Memory B cell (primary cell): Measurements from ENCODE around the gene QRICH2.
A peak's percentile ranks its signal among the peaks of the same experiment; 100 is the strongest.
"Not testable (repeated sequence)": the region's sequence is repeated elsewhere in the genome, so short reads cannot be mapped to it uniquely, and the experiment has no call there.

ENCODE experiments used
- ATAC-seq: fragments of 150-1000 bp; cut with Tn5 transposase; 2 replicates; pipeline ENCODE4 v1.10.0; 2021; ENCODE audit warnings: low read depth, mild to moderate bottlenecking, moderate library complexity
- DNase-seq, 2 donors: peaks; one replicate each; pipeline ENCODE4 v3.0.0; 2022; ENCODE audit warnings: low spot score in 2 of 2
- H3K27ac Mint-ChIP-seq: one replicate; pipeline ENCODE4 v1.8.0; 2022; ENCODE audit warnings: mild to moderate bottlenecking, moderate library complexity, mixed read lengths
- H3K27me3 Mint-ChIP-seq: one replicate; pipeline ENCODE4 v1.8.0; 2022; ENCODE audit warnings: mixed read lengths
- H3K36me3 Mint-ChIP-seq: one replicate; pipeline ENCODE4 v1.8.0; 2022; ENCODE audit warnings: mild to moderate bottlenecking, mixed read lengths
- H3K4me1 Mint-ChIP-seq: one replicate; pipeline ENCODE4 v1.8.0; 2022; ENCODE audit warnings: mixed read lengths
- H3K4me3 Mint-ChIP-seq: one replicate; pipeline ENCODE4 v1.8.0; 2022; ENCODE audit warnings: mild to moderate bottlenecking, moderate library complexity, mixed read lengths
- H3K9me3 Mint-ChIP-seq: one replicate; pipeline ENCODE4 v1.8.0; 2022; ENCODE audit warnings: mixed read lengths

The QRICH2 gene

DNA sequence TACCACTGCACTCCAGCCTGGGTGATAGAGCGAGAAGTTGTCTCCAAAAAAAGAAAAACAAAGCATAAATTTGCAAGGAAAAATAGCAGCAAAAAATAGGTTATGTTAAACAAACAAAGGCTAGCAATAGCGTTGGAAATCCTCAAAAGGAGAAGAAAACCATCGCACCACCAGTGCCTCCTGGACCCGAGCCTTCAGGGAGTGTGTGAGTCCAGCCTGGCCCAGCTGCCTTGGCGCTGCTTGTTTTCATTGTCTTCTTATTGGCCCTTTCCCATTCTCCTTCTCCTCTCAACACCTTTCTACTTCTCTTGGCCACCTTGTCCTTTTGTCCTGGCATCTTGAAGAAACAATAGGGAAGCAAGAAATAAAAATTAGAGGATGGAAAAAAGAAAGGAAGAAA, 47.4 kb downstream of the QRICH2 start:
- no peaks in the 10 kb centered on the region for H3K9me3 Mint-ChIP-seq
- ATAC-seq (no peak), DNase-seq (no peak)
- peak overlapping the region; percentile 45 for H3K27ac Mint-ChIP-seq
- H3K27me3 Mint-ChIP-seq, result no peaks in the 10 kb centered on the region
- H3K36me3 Mint-ChIP-seq, result no peaks in the 10 kb centered on the region
- peaks cover 42% of the 10 kb centered on the region for H3K4me1 Mint-ChIP-seq
- H3K4me3 Mint-ChIP-seq, result peak overlapping the region; percentile 69

DNA sequence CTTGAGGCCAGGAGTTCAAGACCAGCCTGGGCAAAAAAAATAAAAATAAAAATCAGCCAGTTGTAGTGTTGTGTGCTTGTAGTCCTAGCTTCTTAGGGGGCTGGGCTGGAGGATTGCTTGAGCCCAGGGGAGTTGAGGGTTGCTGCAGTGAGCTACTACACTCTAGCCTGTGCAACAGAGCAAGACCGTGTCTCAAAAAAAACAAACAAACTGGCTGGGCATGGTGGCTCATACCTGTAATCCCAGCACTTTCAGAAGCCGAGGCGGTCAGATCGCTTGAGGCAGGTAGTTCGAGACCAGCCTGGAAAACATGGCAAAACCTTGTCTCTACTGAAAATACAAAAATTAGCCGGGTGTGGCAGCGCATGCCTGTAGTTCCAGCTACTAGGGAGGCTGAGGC, 47.9 kb downstream of the QRICH2 start:
- H3K9me3 Mint-ChIP-seq, result no peaks in the 10 kb centered on the region
- no peaks in the 10 kb centered on the region for H3K27me3 Mint-ChIP-seq

DNA sequence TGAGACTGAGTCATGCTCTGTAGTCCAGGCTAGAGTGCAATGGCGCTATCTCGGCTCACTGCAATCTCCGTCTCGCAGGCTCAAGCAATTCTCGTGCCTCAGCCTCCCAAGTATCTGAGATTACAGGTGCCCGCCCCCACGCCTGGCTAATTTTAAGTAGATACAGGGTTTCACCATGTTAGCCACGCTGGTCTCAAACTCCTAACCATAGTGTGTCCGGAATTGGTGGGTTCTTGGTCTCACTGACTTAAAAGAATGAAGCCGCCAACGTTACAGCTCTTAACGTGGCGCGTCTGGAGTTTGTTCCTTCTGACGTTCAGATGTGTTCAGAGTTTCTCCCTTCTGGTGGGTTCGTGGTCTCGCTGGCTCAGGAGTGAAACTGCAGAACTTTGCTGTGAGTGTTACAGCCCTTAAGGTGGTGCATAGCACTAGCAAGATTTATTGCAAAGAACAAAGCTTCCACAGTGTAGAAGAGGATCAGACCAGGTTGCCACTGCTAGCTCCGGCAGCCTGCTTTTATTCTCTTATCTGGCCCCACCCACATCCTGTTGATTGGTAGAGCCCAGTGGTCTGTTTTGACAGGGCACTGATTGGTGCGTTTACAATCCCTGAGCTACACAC, 51.5 kb downstream of the QRICH2 start:
- DNase-seq, H3K9me3 Mint-ChIP-seq, H3K27ac Mint-ChIP-seq, H3K27me3 Mint-ChIP-seq, ATAC-seq, H3K4me3 Mint-ChIP-seq, H3K36me3 Mint-ChIP-seq: not testable (repeated sequence)
- H3K4me1 Mint-ChIP-seq, result peaks cover 35% of the 10 kb centered on the region

More for the DNA sequence above, 47.9 kb downstream of the QRICH2 start:
- DNase-seq (no peak), ATAC-seq (no peak)
- Mint-ChIP-seq H3K27ac (peak overlapping the region; percentile 45), H3K4me1 (peaks cover 44% of the 10 kb centered on the region), H3K36me3 (no peaks in the 10 kb centered on the region), H3K4me3 (peak overlapping the region; percentile 69)

DNA sequence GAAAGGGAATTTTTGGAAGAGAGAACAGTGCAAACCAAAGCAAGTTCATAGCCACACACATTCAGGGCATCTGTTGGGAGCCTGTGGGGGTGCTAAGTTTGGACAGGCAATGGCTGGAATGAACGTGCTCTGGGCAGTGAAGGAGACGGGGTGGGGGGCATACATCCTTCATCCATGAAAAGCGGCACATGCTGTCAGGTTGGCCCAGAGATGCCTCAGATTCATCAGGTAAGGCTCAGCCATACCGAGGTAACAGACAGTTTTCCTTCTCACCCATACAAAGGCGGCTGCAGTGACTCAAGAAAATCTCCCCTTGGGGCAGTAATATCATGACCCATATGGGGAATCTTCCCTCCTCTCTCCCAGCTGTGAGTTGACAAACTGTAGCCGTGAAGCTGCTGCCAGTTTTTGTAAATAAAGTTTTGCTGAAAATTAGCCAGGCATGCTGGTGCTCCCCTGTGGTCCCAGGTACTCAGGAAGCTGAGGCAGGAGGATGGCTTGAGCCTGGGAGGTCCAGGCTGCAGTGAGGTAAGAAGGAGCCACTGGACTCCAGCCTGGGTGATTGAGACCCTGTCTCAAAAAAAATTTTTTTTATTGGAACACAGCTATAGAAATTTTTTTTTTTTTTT, 52.2 kb downstream of the QRICH2 start:
- no peaks in the 10 kb centered on the region for H3K9me3 Mint-ChIP-seq
- H3K4me3 Mint-ChIP-seq, result no peak overlapping the region
- peaks cover 35% of the 10 kb centered on the region for H3K4me1 Mint-ChIP-seq
- peaks cover 1% of the 10 kb centered on the region for H3K27me3 Mint-ChIP-seq
- ATAC-seq (no peak), DNase-seq (no peak)
- H3K36me3 Mint-ChIP-seq, result no peaks in the 10 kb centered on the region
- H3K27ac Mint-ChIP-seq, result no peak overlapping the region

DNA sequence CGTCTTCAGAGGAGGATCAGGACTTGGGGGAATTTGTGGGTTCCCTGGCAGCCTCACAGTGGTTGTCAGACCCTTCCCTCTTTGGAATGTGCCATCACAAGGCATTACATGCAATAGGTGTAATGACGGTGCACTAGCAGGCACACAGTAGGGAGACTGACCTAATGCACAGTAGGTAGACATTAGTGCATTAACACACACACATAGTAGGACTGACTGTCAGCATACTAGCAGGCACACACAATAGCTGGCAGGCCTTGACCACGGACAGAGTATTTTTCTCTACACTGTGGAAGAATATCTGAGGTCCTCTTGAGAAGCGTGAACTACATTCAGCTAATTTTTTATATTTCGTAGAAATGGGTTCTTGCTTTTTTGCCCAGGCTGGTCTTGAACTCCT, 53.8 kb downstream of the QRICH2 start:
- DNase-seq (no peak), ATAC-seq (no peak)
- H3K27me3 Mint-ChIP-seq, result peaks cover 1% of the 10 kb centered on the region
- H3K36me3 Mint-ChIP-seq, result no peaks in the 10 kb centered on the region
- peaks cover 21% of the 10 kb centered on the region for H3K4me1 Mint-ChIP-seq
- H3K4me3 Mint-ChIP-seq, result no peak overlapping the region
- H3K9me3 Mint-ChIP-seq, result no peaks in the 10 kb centered on the region
- H3K27ac Mint-ChIP-seq, result no peak overlapping the region

DNA sequence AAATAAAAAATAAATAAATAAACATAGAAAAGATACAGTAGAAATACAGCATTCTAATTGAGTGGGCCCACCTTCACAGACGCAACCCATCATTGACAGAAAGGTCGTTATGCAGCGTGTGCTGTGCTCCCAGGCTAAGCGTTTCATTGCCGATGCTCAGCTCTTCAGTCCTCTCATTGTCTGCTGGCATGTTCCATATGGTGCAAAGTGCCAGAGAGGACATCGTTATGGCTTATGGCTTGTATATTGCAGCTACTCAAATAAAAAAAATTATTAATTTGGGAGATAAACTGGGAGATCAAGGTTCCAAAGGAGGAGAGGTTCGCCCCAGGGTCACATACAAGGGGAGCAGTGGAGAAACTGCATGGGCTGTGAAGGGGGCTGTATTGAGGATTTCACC, 54.2 kb downstream of the QRICH2 start:
- Mint-ChIP-seq H3K4me1 (peaks cover 20% of the 10 kb centered on the region), H3K27me3 (peaks cover 1% of the 10 kb centered on the region), H3K36me3 (no peaks in the 10 kb centered on the region), H3K4me3 (no peak overlapping the region), H3K9me3 (no peaks in the 10 kb centered on the region), H3K27ac (no peak overlapping the region)
- ATAC-seq, result no peak
- DNase-seq, result no peak

DNA sequence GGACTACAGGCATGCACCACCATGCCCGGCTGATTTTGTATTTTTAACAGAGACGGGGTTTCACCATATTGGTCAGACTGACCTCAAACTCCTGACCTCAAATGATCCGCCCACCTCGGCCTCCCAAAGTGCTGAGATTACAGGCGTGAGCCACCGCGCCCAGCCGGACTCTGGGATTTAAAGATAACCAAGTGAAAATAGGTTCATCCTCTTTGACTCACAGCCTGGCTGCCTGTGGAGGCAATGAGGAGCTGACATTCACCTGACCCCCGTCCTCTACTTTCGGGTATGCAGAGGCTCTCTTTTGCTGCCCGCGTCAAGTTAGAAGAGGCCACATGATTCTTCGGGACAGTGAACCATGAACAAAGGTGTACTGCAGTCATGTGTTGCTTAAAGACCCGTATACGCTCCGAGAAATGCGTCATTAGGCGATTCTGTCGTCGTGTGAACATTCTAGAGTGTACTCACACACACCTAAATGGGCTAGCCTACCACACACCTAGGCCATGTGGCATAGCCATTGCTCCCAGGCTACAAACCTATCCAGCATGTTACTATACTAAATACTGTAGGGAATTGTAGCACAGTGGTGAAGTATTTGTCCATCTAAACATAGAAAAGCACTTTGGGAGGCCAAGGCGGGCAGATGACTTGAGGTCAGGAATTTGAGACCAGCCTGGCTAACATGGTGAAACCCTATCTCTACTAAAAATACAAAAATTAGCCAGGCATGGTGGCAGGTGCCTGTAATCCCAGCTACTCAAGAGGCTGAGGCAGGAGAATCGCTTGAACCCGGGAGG, 54.9 kb downstream of the QRICH2 start:
- not testable (repeated sequence) for H3K9me3 Mint-ChIP-seq, ATAC-seq, H3K27me3 Mint-ChIP-seq

DNA sequence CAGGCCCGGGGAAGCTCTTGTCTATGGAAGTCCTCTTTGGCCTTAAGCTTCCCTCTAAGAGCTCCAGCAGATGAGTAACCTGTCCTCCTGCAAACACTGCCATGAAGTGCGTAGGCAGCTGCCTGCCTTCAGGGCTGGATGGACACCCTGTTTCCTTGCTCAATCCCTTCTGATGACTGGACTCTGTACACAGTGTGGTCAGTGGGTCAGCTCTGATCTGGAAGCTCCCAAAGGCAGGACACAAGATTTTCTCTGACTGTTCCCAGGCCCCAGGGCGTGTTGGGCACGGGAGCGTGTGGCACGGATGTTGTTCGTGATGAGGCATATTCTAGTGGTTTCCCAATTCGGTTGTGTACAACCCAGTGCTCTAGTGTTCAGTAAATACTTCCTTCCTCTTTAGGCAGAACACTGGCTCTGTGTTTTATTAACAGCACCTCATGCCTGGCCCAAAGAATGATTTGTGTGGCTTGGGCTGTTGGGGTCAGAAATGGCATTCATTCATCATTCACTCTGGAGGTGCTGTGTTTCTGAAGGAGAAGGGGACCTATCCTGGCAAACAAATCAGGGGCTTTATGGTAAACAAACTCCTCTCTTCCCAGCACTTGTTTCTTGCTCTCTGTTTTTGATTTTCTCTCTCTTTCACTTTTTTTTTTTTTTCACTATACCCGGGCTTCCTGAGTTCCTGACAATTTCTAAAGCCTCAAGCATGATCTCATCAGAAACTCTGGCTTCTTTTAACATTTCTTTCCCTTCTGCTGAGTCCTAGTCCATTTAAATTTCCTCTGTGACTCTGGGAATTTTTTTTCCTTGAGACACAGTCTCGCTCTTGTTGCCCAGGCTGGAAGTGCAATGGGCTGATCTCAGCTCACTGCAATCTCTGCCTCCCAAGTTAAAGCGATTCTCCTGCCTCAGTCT, 55.8 kb downstream of the QRICH2 start:
- peaks cover 23% of the 10 kb centered on the region for H3K4me1 Mint-ChIP-seq
- H3K4me3 Mint-ChIP-seq, result peak overlapping the region; percentile 79
- DNase-seq (peak in 1 of 2 donors; percentile 35), ATAC-seq (peak; percentile 100)
- peaks cover 1% of the 10 kb centered on the region for H3K27me3 Mint-ChIP-seq
- H3K9me3 Mint-ChIP-seq, result no peaks in the 10 kb centered on the region
- H3K27ac Mint-ChIP-seq, result peak overlapping the region; percentile 78
- no peaks in the 10 kb centered on the region for H3K36me3 Mint-ChIP-seq

More for the DNA sequence above, 54.9 kb downstream of the QRICH2 start:
- peaks cover 20% of the 10 kb centered on the region for H3K4me1 Mint-ChIP-seq
- H3K4me3 Mint-ChIP-seq, result peak overlapping the region; percentile 79
- not testable (repeated sequence) for H3K36me3 Mint-ChIP-seq, DNase-seq
- H3K27ac Mint-ChIP-seq, result peak overlapping the region; percentile 78

DNA sequence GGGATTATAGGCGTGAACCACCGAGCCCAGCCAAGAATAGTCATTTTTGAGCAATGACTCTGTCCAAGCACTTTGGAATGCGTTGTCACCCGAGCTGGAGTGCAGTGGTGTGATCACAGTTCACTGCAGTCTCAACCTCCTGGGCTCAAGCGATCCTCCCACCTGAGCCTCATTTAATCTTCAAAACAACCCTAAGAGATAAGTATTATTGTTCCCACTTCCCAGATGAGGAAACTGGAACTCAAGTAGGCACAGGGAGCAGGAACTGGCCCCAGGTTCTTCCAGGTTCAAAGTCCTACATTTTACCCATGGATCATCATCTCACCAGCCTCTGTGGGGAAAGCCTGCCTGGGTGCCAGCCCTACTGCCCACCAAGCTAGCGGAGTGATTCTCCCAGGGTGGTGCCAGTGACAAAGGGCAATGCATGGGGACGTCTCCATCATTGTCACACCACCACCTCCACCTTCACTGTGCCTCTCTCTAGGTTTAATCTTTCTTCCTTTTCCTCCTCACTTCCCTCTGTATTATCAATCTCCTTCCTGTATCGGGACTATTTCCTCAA, 56.5 kb downstream of the QRICH2 start:
- H3K27me3 Mint-ChIP-seq, result peaks cover 1% of the 10 kb centered on the region
- peak overlapping the region; percentile 78 for H3K27ac Mint-ChIP-seq
- no peaks in the 10 kb centered on the region for H3K36me3 Mint-ChIP-seq
- peaks cover 21% of the 10 kb centered on the region for H3K4me1 Mint-ChIP-seq
- H3K4me3 Mint-ChIP-seq, result peak overlapping the region; percentile 79
- H3K9me3 Mint-ChIP-seq, result no peaks in the 10 kb centered on the region
- ATAC-seq (no peak), DNase-seq (no peak)

DNA sequence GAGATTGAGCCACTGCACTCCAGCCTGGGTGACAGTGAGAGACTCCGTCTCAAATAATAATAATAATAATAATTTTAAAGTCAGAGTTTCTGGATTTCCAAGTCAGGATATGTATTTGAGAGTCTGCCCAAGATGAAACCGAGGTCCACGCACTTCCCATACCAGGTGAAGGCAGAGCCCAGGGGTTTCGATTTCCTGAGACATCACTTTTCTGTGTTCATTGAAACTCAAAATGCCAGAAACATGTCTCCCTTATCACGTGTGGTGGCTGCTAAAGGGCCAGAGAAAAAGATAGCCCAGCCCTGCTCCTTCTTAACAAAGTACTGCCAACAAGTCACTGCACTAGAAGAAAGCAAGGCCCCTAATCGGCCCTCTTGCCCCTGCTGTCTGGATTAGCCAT, 57.9 kb downstream of the QRICH2 start:
- Mint-ChIP-seq H3K4me3 (no peak overlapping the region), H3K27ac (no peak overlapping the region), H3K9me3 (no peaks in the 10 kb centered on the region), H3K4me1 (peaks cover 23% of the 10 kb centered on the region), H3K27me3 (peaks cover 1% of the 10 kb centered on the region), H3K36me3 (no peaks in the 10 kb centered on the region)
- no peak for ATAC-seq
- no peak for DNase-seq

DNA sequence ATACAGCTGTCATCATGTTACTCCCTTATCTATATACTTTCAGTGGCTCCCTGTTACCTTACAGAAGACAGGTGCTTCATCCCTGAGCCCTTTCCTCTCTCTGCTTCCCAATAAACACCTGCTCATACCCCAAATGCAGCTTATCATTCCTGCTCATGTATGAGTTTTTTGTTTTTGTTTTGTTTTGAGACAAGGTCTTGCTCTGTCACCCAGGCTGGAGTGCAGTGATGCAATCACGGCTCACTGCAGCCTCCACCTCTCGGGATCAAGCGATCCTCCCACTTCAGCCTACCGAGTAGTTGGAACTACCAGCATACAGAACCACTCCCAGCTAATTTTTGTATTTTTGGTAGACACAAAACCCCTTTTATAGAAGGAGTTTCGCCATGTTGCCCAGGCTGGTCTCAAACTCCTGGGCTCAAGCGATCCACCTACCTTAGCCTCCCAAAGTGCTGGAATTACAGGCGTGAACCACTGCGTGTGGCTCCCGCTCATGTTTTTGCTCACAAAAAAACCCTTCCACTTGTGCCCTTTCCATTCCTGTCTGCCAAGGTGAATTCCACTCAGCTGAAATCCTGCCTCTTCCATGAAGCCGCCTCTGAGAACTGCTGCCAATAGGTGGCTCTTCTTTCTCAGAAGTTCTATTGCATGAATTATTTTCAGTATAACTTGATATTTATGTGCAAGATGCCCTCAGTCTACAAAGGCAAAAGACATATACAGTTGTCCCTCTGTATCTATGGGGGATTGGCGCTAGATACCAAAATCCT, 59.9 kb downstream of the QRICH2 start:
- Mint-ChIP-seq H3K27ac (no peak overlapping the region), H3K4me1 (peaks cover 22% of the 10 kb centered on the region), H3K4me3 (no peak overlapping the region), H3K36me3 (no peaks in the 10 kb centered on the region), H3K27me3 (peaks cover 4% of the 10 kb centered on the region), H3K9me3 (no peaks in the 10 kb centered on the region)
- no peak for ATAC-seq
- DNase-seq, result no peak

DNA sequence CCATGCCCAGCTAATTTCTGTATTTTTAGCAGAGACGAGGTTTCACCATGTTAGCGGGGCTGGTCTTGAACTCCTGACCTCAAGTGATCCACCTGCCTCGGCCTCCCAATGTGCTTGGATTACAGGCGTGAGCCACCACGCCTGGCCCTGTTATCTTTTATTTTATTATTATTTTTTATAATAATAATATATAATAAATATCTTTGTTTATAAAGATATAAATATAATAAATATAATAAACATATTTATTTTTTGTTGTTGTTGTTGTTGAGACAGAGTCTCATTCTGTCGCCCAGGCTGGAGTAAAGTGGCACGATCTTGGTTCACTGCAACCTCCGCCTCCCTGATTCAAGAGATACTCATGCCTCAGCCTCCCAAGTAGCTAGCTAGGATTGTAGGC, 60.8 kb downstream of the QRICH2 start:
- Mint-ChIP-seq H3K36me3 (no peaks in the 10 kb centered on the region), H3K4me3 (no peak overlapping the region), H3K9me3 (no peaks in the 10 kb centered on the region), H3K27ac (no peak overlapping the region), H3K27me3 (peaks cover 8% of the 10 kb centered on the region), H3K4me1 (peaks cover 17% of the 10 kb centered on the region)
- DNase-seq (no peak), ATAC-seq (no peak)
